Testis (tissue), 2 donors: ENCODE measurements around the gene INTS4.

Source experiments
- CTCF ChIP-seq, 3 experiments: fragments of 450-650 bp in 2 of 3; fragments of 200-600 bp in 1 of 3; sonication (generic) in 1 of 3; IDR thresholded peaks; one replicate each; pipeline ENCODE4 v1.5.1; 2016 to 2019; ENCODE audit warnings: antibody characterized with exemption in 3 of 3, mild to moderate bottlenecking in 2 of 3, moderate library complexity in 1 of 3
- POLR2A ChIP-seq: fragments of 450-650 bp; IDR thresholded peaks from one replicate; pipeline ENCODE4 v1.6.1; 2017; ENCODE audit warnings: antibody characterized with exemption, mild to moderate bottlenecking, moderate library complexity

DNA sequence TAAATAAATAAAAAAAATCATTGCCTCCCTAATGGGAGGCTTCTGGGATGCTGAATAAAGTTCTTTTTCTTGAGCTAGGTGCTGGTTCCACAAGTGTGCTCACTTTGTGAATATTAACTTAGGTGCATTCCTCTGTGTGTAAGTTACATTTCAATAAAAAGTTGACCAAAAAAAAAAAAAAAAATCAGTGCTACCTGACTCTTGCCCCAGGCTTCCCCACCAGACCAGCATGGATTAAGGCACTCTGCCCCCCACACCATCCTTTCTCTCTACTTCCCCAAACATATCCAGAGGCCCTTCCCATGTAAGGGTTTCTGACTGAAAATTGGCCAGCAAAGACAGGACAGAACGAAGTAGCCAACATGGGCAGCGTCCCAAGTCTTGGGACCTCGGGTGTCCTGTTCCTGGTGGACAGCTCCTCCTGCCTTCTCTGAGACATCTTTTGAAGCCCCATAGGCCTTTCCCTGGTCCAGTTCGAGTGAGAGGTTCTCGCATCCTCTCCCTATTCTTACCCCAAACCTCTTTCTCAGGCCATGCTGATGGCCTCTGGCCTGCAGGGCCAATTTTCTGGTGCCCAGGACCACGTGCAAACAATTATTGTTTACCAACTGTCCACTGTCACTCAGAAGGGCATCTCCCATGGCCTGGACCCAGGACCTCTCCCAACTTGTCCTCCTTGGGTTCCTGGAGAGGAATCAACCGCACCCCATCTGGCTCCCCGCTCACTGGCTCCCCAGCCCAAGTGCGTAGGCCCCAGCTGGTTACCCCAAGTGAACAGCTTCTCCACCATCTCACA is 43.6 kb upstream of the INTS4 start:
- TF ChIP-seq POLR2A (no peak), CTCF (IDR thresholded peaks at IDR 0.05) (no peak)
